ENCODE measurements around the gene DUSP10.

Gene DUSP10

GRCh38 chr1:221741703-221742554 is at the start of gene DUSP10:
Gene DUSP10, minus strand, starts transcription at chr1:221742089. Its CDS starts 2,345 bp downstream, at chr1:221739744.
- peak; percentile 96 for FAIRE-seq
- DNase-seq (ENCODE audit: low spot score) = peak; percentile 100

- DNase-seq (ENCODE audit: low spot score) = no peak
- FAIRE-seq = no peak
Measured at GRCh38 chr1:221788466-221788865, 46.6 kb upstream of the DUSP10 start.

GRCh38 chr1:221786647-221787046 is 44.8 kb upstream of the DUSP10 start:
- DNase-seq (ENCODE audit: low spot score) (no peak), FAIRE-seq (no peak)

- no peak for DNase-seq (ENCODE audit: low spot score)
- FAIRE-seq = no peak
Measured at GRCh38 chr1:221783936-221784335, 42.0 kb upstream of the DUSP10 start.

GRCh38 chr1:221783437-221783836 is 41.5 kb upstream of the DUSP10 start:
- FAIRE-seq = no peak
- no peak for DNase-seq (ENCODE audit: low spot score)

DNA sequence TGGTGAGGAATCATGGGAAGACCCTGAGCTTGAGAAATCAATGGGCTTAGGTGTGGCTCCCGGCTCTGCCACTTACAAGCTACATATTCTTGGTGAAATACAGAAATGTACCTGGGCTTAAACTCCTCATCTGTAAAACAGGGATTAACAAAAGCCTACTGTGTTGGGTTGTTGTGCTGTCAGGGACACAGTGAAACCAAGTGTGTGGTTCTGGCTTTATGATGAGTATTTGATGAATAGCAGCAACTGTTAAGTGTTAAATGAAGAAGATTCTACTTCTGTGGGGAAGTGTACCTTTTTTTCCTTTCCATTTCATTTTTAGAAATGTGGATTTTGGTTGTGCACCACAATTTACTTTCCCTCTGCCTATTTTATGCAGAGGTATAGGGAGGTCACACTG is 41.1 kb upstream of the DUSP10 start:
- FAIRE-seq (no peak), DNase-seq (ENCODE audit: low spot score) (no peak)

DNA sequence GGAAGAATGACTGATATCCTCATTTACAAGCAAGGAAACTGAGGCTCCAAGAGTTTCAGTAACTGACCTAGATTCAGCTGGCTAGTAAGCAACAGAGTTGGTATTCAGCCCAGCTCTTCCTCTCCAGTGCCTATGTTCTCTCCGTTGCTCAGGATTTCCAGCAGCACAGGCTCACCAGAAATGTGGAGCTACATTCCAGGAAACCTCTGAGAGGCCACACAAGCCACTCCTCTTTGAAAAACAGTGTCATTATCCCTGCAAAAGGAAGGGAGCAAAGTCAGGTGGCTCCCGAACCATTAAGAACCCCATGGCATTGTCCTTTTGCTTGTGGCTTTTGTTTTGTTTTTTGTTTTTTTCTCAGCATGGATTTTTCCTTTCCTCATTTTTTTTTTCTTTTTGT is 40.6 kb upstream of the DUSP10 start:
- DNase-seq (ENCODE audit: low spot score) (no peak), FAIRE-seq (no peak)

DNA sequence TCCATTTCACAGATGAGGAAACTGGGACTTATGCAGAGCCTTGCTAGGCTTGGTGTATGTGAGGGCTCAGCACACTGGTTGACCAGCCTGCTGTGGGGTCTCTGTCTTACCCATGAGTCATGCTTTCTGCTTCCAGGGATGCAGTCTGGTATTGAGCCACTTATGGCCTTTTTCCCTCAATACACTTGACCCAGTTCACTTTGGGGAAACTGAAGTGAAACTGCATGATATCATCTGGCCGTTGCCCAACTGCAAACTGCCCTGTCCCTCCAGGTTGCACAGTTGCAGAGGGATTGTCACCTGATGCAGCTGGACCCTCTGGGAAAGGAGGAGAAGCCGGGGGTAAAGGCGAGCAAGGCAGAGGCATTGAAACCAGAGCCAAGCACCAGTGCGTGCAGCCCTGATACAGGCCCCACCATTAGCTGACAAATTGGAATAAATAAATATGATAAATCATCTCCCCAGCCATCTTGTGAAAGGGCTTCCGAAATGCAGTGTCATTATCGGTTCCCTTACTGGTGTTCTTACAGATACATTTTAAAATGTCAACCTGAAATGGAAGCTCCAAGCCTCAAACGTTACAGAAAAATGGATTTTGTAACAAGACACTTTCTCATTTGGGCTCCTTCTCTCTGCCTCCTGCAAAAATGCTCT is 39.3 kb upstream of the DUSP10 start:
- no peak for FAIRE-seq

GRCh38 chr1:221780175-221780574 is 38.3 kb upstream of the DUSP10 start:
- FAIRE-seq (no peak), DNase-seq (ENCODE audit: low spot score) (no peak)

More for the DNA sequence above, 39.3 kb upstream of the DUSP10 start:
- DNase-seq (ENCODE audit: low spot score) = no peak

GRCh38 chr1:221779771-221780170 is 37.9 kb upstream of the DUSP10 start:
- FAIRE-seq = no peak

GRCh38 chr1:221778535-221779142 is 36.8 kb upstream of the DUSP10 start:
- FAIRE-seq (no peak), DNase-seq (ENCODE audit: low spot score) (no peak)

More at GRCh38 chr1:221779771-221780170, 37.9 kb upstream of the DUSP10 start:
- DNase-seq (ENCODE audit: low spot score) = peak; percentile 24

- DNase-seq (ENCODE audit: low spot score) (no peak), FAIRE-seq (no peak)
Measured at GRCh38 chr1:221778125-221778524, 36.2 kb upstream of the DUSP10 start.

DNA sequence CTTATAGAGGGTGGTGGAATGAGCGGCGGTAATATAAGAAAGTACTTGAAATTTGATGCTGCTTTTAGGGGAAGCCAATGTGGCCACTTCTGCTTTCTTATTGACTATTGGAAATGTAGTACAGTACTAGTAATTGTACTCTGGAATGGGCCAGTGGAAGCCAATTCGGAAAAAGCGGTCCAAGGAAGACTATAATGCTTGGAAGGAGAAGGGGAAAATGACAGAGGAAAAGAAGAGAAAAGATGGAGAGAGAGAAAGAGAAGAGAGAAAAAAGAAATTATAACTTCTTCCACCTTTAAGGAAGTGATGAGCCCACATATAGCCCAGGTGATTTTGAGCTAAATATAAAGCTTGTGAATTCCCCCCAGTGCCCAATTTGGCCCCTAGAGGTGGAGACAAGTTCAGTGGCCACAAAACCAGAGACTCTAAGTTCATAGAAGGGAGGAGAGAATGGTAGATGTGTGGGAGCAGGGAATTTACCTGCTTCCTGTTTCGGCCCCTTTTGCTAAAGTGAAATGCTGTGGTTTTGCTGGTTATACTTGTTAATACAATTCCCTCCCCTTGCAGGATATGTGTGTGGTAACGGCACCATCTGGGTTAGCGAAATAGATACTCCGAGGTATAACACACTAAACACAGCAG is 35.7 kb upstream of the DUSP10 start:
- DNase-seq (ENCODE audit: low spot score) (no peak), FAIRE-seq (no peak)

GRCh38 chr1:221776495-221777301 is 34.8 kb upstream of the DUSP10 start:
- DNase-seq (ENCODE audit: low spot score) (no peak), FAIRE-seq (no peak)

DNA sequence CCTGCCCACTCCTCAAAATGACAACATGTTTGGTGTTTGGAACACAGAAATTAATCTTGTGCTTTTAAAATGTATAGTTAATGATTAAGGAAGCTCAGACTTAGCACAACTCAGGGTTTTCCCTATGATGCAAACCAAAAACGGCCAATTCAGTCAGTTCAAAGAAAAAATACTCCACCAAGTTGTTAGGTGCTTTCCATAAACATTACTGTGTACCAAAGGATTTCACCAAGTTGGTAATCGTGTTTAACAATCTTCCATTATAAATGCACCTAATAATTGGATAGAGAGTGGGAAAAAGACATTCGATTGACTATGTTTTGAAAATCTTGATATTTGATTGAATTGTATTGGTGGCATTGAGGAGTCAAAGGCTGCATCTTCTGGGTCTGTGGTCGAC is 33.3 kb upstream of the DUSP10 start:
- FAIRE-seq = no peak
- DNase-seq (ENCODE audit: low spot score) = no peak

DNA sequence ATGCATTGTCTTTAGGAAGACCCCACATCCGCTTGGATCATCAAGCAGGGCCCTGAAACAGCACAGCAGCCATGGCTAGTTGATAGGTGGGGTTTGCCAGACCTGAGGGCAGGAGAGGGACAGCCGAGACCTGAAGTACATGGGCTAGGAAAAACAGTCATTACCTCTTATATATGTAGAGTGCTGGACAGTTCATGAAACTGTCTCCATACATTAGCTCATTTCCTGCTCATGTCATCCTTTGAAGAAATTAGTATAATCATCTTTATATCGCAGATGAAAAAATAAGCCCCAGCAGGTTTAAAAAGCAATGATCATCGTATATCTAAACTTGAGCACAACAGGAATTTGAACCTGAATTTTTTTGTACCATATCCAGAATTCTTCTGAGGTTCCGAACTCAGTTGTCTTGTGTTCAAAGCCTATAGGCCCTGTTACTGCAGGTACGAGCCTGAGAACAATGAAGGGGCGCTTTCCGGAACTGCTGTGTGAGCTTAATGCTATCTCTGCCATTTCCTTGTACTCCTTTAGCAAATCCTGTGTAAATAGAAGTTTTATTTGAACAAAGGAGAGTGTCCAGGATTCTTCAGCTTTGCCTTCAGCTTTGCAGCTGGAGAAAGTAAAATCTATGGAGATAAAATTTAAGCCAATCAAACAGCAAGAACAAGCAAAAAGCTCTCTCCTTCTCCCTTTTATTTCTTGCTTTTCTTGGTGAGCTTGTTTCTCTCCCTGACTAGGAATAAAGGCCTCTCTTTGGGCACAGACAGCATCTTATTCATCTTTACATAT is 32.4 kb upstream of the DUSP10 start:
- FAIRE-seq (no peak), DNase-seq (ENCODE audit: low spot score) (no peak)

DNA sequence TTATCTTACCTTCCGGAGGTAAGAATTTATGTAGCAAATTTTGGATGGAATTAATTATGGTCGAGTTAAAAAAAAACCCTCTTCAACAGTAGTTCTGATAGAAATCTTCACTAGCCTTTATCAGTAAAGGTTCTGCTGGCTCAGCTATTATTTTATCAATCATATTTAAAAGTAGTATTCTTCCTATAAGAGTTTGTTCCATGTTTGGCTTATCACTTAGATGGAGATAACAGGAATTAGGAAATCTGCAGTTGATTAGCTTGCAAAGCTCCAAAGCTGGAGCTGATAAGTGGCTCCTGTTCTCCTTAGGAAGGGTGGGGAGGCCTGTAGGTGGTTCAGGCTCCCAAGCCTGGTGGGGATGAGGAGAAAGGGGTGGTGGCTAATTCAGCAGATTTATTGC is 31.5 kb upstream of the DUSP10 start:
- FAIRE-seq (no peak), DNase-seq (ENCODE audit: low spot score) (no peak)

DNA sequence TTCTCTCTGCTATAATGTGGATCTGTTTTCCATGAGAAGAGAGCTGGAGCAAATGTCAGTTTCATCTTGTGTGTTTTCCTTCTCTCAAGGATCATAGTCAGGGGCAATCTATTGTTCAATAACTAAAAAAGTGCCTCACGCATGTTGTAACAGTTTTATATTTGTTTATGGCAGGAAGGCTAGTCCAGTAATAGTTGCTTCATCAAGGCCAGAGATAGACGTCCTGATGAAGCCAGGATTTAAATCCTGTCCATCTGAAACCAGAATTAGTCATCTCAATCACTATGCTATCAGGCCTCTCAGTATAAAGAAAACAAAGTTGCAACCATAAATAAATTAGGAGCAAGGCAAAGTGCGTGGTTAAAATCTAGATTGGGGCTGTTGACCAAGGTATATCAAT is 30.2 kb upstream of the DUSP10 start:
- FAIRE-seq = no peak
- DNase-seq (ENCODE audit: low spot score) = no peak

GRCh38 chr1:221768444-221769066 is 26.7 kb upstream of the DUSP10 start:
- no peak for DNase-seq (ENCODE audit: low spot score)
- FAIRE-seq = no peak

DNA sequence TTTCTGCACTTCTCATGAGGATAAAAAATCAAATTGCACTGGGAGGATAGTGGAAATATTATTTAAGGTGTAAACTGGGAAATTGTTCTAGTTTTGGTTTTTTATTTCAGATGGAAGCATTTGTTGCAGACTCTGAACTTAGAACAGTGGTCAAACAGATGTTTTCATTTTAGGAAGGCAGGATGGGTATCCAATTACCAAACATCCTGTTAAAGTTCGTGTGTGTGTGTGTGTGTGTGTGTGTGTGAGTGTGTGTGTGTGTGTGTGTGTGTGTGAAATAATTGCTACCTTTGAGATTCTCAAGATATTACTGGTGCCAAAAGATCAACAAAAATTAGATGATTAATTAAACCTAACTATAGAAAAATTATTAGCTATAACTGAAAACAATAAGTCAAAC is 24.3 kb upstream of the DUSP10 start:
- FAIRE-seq = no peak
- no peak for DNase-seq (ENCODE audit: low spot score)

All from RCC 7860 (cell line).